HG03060 (cell line): ENCODE data around the gene GATAD2A.

ENCODE experiments used
- ATAC-seq: cut with Tn5 transposase; IDR thresholded peaks from one replicate; pipeline ENCODE4 v1.9.1; 2021; ENCODE audit warnings: low read depth, moderate number of reproducible peaks; ENCODE audit not compliant: unreplicated experiment

GATAD2A gene

DNA sequence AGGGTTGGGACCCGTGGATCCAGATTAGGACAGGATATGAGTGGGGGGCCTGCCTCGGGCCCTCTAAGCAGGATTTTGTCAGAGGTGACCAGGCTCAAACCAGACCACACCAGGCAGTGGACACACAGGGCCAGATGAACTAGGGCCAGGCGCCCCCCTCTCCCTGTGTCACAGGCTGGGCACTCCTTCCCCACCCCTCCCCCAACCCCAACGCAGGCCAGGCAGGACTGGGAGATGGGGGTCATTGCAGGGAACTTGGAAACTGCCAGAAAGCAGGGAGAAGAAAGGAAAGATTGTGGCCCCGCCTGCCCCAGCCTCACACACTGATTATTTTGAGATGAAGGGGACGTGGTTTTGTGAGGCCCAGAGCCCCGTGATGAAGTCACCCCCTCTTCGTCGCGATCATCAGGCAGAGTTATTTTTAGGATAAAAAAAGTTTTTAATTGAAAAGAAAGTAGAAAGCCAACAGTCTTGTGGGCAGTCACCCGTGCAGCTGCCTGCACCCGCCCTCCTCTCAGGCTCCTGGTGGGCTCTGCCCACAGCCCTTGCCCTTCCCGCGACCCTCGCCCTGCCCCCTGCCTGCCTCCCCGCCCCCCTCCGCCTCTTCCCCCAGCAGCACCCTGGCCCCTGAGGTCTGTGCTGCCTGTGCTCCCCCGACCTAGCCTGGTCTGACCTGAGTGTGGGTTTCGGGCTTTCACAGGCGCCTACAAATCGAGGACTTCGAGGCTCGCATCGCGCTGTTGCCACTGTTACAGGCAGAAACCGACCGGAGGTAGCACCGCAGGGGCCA lies 121.3 kb downstream of the GATAD2A start:
- ATAC-seq = no peak

DNA sequence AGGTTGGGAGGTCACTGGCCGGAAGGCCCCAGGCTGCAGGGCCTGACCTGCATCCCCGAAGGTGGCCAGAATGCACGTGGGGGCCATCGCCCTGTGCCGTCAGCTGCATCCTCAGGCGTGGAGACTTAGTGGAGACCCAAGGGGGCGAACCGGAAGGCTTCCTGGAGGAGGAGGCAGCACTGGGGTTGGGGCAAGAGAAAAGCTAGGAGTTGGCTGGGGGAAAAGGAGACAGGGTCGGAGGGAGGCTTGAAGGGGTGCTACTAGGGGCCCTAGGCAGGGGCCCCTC lies 121.8 kb downstream of the GATAD2A start:
- no peak for ATAC-seq

DNA sequence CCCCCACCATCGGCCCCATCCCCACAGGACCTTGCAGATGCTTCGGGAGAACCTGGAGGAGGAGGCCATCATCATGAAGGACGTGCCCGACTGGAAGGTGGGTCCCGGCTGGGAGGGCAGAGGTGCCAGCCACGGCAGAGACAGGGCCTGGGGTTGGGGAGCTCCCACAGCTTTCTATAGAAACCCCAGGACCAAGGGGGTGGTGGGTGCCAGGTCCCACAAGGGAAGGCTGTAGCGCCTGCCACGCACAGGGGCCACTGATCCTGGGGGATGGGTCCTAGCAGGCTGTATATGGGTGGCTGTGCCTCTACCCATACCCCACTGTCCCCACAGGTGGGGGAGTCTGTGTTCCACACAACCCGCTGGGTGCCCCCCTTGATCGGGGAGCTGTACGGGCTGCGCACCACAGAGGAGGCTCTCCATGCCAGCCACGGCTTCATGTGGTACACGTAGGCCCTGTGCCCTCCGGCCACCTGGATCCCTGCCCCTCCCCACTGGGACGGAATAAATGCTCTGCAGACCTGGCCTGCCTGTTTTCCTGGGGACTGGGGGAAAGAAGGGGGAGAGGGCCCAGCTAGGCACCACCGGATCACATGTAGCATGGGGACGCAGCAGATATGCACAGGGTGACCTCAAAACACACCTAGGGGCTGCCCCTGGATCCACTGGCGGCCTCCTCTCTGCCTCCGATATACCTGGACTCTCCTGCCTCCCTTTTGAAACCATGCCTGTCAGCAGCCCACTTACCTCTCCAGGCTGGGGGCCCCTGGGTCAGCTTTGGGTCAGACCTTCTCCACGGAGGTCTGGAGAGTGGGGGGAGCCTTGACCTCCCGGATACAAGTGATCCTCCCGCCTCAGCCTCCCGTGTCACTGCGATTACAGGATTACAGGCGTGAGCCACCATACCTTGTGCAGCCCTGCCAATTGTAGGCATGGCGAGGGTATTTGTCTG lies 122.5 kb downstream of the GATAD2A start:
- ATAC-seq = no peak

DNA sequence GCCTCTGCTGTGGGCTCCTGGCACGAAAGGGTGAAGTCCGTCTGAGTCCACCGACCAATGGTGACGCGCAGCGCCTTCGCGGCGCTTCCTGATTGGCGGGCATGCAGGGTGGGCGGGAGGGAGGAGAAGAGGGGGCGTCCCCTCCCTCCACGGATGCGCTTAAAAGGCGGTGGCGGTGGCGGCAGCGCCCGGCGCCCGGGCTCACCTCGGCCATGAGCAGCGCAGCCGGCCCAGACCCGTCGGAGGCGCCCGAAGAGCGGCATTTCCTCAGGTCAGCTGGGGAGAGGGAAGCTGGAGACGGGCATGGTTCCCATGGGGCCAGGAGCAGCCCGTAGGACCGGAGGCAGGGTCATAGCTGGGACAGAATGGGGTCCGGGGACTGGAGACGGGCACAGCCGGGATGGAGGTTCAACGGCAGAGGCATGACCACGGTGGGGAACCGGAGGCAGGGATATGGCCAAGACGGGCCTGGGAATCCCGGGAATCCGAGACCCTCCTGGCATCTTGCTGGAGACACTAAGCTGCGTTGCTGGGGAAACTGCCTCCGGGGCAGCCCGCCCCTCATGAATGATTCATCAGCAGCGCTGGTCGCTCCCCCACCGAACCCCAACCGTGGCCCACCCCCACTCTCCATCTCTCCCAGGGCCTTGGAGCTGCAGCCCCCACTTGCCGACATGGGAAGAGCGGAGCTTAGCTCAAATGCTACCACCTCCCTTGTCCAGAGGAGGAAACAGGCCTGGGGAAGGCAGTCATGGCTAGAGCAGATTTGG lies 123.4 kb downstream of the GATAD2A start, which contains the start of gene YJEFN3:
YJEFN3 (plus strand) TSS at position 191 of the 770 bp plus-strand sequence; CDS start at position 213, 22 bp downstream.
- no peak for ATAC-seq

DNA sequence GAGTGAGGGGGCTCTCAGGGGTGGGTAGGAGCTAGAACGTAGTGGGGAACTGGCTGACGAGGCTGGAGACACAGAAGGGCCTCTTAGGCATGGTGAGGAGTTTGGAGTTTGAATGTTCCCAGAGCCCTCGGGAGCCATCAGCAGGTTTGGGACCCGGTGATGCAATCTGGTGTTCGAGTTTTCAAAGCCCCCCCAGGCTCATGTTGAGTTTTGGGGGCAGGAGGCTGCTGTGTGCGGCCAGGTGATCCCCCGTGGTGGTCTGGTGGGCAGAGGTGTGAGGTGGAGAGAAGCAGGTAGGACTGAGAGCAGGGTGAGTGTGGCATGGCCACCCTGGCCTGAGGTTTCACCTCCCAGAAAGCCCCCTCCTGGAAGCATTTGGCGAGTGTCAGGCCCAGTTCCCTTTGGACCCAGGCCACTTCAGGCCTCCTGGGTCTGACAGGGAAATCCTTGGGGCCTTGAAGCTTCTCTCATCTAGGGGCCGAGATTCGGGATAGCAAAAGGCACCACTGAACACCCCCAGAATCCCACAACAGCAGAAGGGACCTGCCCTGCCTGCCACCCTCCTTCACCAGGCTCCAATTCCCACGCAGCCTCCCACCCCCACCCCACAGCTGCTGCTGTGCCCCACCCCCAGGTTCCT lies 124.4 kb downstream of the GATAD2A start:
- ATAC-seq = no peak

DNA sequence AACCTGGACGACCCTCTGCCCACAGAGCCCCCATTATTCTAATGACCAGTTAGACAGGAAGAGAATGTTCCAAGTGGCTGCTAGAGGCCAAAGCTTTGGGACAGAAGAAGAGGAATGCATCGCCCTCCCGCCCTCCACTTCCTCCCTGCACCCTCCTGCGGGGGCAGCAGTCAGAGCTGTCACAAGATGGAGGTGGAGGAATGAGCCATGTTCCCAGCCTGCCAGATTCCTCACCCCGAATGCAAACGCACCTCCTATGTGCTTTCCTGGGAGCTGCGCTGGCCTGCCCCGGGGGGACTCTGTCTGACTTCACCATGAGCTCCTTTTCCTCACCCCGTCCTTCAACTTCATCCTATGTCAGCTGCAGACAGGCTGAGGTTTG lies 124.9 kb downstream of the GATAD2A start:
- no peak for ATAC-seq

DNA sequence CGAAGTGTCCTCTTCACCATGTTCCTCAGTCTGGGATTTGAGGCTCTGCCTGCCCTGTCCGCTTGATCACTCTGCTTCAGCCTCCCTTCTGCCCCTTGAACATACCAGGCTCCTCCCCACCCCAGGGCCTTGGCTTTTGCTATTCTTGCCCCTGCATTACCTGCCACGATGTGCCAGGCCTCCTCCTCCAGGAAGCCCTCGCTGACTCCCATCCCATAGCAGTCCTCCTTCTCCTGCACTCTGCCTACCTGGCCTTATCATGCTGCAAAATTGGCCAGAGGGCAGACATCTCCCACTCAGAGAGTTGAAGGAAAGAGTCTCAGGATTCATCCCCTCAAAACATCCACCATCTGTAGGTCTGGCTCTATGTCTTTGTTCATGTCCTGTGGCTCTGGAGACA lies 125.4 kb downstream of the GATAD2A start:
- no peak for ATAC-seq

DNA sequence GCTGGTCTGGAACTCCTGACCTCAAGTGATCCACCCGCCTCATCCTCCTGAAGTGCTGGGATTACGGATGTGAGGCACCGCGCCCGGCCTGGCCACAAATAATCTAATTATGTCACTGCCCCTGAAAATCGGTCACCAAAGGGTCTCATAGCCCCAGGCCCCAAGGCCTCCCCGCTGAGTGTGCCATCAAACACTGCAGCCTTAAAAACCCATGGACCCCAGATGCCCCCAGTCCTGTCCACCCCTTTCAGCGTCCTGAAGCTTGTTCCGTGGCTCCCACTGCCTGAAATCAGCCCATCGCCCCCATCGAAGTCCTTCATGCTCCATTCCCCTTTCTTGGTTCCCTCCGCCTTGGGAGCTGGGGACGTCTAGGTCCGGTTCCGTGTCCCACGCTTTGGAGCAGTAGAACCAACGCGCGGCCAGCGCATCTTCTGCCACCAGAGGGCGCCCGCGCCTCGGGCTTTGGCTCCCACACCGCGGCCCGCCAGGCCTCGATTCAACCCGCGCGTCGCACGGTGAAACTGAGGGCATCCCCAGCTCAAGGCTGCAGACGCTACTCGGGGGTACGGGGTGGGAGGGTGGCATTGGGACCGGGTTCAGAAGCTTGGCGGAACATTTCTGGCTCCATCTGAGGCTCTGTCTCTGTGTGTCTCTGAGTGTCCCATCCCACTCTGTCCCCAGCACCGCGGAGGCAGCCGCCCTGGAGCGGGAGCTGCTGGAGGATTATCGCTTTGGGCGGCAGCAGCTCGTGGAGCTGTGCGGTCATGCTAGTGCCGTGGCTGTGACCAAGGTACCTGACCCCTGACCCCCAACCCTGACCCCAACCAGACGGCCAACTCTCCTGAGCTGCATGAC lies 126.7 kb downstream of the GATAD2A start:
- ATAC-seq = no peak

DNA sequence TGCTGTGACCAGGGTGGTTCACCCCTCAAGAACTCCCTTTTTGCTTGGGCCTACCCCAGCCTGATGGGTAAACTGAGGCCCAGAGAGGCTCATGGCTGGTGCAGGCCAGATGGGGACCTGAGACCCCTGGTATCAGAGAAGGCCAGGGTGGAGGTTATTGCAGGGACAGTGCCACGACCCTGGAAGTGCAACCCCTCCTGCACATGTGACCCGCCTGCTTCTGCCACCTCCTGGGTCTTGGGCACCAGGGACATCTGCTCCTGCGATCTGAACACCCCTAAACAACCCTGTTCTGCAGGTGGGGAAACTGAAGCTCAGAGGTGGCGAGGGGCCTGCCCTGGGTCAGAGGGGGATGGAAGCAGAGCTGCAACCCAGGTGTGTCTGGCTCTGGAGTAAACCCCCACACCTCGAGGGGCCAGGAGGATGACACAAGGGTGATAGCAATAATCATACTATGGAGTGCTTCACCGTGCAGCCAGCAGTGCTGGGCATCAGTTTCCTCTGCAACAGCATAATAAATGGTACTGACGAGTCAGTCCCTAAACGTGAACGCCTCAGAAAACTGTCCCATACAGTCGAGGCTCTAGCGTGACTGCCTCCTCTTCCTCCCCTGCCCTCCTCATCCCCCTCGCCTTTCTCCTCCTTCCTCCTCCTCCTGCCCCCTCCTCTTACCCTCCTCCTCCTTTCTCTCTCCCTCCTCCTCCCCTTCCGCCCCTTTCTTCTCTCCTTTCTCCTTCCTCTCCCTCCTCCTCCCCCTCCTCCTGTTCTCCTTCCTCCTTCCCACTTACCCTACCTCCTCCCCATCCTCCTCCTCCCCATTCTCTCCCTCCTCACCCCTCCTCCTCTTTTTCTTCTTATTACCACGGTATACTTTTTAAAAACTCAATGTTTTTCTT lies 127.6 kb downstream of the GATAD2A start:
- ATAC-seq = no peak

DNA sequence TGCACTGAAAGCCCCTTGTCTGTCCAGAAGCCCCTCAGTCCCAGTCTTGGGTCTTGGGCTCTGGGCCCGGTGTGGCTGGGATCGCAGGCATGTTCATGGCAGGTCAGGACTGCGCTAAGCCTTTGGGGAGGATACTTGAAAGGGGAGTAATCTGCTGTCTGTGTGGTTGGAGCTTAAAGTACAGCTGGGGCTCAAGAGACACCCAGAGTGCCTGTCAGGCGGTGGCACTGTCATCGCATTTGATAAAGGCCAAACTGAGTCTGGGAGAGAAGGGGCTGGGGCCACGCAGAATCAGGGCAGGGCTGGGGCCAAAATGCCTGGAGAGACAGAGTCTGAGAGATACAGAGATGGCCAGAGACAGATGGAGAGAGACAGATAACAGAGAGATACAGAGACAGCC lies 128.4 kb downstream of the GATAD2A start:
- no peak for ATAC-seq

DNA sequence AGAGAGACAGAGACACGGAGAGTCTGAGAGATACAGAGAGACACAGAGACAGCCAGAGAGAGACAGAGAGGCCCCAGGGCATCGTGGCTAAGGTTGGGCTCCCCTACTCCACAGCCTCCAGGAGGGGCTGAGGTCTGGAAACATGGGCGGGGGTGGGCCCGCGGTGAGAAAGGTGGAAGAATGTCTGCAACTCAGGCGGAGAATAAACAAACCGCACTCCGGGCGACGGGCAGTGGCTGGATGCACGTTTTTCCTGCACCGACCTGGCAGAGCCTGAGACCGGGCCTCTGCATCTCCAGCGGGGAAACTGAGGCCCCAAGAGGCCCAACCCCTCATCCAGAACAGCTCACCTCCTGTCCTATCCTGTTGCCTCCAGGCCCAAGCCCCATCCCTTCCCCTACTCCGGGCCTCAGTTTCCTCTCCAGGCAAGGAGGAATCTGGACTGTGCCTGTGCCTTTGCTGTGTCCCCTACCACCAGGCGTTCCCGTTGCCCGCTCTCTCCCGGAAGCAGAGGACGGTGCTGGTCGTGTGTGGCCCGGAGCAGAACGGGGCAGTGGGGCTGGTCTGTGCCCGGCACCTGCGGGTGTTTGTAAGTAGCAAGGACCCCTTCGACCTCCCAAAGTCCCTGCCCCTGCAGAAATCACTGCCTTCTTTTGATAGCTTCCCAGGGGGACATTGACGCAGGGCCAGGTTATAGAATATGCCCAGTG lies 129.2 kb downstream of the GATAD2A start:
- no peak for ATAC-seq

DNA sequence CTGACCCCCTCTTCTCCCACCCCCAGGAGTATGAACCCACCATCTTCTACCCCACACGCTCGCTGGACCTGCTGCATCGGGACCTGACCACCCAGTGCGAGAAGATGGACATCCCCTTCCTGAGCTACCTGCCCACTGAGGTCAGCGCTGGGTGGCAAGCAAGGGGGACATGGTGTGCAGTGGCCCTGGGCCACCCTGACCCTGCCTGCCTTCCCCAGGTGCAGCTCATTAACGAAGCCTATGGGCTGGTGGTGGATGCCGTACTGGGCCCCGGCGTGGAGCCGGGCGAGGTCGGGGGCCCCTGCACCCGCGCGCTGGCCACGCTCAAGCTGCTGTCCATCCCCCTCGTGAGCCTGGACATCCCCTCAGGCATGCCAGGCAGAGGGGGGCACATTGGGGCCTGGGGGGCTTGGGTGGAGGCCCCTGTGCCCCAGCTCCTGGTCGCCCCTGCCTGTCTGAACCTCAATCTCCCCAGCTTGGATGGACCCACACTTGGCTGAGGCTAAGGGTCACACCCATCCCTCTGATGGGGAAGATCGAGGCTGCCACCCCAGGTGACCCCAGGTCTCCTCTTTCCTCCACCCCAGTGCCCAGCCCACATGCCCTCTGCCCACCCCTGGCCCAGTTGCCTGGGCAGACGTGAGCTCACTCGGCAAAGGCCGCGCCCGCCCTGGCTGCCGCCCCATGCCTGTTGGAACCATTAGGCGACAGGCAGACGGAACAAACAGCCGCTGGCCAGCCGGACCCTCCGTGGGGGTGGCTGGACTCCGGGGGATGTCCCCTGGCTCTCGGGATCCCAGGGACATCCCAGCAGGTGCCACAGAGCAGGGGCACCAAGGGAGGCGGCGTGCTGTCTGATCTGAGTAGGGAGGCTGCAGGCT lies 130.1 kb downstream of the GATAD2A start:
- no peak for ATAC-seq

DNA sequence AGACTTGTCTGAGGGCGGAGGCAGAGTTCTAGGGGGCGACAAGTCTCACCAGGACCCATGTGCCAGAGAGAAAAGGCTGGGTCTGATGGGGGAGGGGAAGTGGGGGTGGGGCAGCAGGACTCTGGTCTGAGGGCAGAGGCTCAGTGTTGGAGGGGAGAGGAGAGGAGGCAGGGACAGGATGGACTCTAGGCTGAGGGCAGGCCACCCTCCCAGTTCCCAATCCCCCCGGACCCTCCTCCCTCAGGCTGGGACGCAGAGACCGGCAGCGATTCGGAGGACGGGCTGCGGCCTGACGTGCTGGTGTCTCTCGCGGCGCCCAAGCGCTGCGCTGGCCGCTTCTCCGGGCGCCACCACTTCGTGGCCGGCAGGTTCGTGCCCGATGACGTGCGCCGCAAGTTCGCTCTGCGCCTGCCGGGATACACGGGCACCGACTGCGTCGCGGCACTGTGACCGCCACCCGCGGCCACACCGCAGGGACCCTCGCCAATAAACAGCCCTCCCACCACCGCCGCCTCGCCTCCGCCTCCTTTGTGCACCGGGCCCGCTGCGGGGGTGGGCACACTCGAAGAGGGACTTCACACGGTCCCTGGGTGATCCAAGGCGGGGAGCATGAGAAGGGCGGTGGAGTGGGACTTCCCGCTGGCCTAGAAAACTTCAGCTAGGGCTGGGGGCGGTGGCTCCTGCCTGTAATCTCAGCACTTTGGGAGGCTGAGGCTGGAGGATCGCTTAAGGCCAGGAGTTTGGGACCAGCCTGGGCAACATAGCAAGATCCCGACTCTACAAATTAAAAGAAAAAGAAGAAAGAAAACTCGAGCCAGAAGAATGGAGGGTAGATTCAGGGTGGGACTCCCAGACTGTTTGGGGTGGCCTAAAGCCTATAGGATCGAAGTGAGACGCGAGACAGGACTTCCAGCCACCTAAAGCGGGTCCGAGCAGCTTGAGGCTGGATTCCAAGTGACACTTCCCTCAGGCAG lies 131.9 kb downstream of the GATAD2A start:
- no peak for ATAC-seq

DNA sequence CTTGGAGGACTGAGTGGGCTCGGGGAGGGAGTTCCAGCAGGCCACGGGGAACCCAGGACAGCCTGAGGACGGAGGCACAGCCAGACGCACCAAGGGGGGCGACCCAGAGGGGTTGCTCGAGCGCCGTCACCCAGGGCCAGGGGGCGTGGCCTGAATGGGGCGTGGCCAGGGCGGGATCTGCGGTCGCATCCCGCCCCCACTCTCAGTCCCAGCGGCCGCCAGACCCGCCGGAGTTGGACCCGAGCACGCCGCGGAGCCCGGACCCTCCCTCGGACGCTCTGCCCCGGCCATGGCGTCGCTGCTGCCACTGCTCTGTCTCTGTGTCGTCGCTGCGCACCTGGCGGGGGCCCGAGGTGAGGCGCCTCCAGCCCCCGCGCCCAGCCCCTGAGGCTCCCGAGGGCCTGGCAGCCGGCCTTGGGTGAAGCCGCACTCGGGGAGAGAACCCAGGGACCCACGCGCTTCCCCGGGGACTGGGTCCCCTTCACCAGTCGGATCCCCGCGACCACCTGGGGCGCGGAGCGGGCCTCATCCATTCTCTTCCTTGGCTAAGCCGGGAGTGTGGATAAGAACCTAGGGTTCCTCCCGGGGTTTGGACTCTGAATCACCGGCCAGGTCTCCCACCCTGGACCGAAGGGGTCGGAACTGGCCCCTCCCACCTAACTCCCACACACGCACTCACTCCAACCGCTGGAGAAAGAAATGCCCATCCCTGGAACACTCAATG lies 132.7 kb downstream of the GATAD2A start, which contains the start of gene CILP2:
CILP2 (plus strand) TSS at position 205 of the 724 bp plus-strand sequence; CDS start at position 290, 85 bp downstream.
- ATAC-seq = no peak

DNA sequence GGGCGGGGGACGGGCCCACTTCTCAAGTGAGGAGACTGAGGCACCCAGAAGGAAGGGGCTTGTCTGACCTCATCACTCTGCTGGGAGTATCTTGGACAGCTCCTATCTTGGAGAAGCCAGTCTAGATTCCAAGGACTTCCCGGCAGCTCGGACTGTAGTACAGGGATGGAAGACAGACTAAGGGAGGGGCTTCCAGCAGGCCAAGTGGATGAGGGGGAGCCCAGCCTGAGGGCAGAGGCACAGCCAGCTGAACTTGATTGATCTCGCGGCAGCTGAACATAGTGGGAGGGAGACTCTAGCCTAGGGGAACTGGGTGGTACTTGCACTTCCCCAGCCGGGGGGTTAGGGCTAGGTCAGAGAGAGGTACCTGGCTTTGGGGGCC lies 133.3 kb downstream of the GATAD2A start:
- ATAC-seq = no peak
